HL-60 (cell line): ENCODE measurements around the gene DAB2.
A peak's percentile ranks its signal among the peaks of the same experiment; 100 is the strongest.

Source experiments
- DNase-seq, 2 experiments: peaks; one replicate each; pipeline ENCODE4 v3.0.0-alpha.2; 2010 to 2020; ENCODE audit warnings: low read depth in 1 of 2, low spot score in 1 of 2
- H3K27ac ChIP-seq: fragments of 250-450 bp; sonication (Bioruptor Pico); replicated peaks from 2 replicates; pipeline ENCODE4 v1.5.1; 2020; ENCODE audit warnings: mild to moderate bottlenecking, moderate library complexity
- H3K27me3 ChIP-seq: fragments of 250-450 bp; sonication (Bioruptor Pico); 2 replicates; pipeline ENCODE4 v1.5.1; 2021; ENCODE audit warnings: mild to moderate bottlenecking, moderate library complexity; ENCODE audit not compliant: insufficient read depth, poor library complexity, severe bottlenecking
- H3K4me3 ChIP-seq: replicated peaks from 2 replicates; pipeline ENCODE4 v1.5.1; 2011; ENCODE audit warnings: mild to moderate bottlenecking, control low read depth, low read length; ENCODE audit not compliant: insufficient read depth
- CTCF ChIP-seq: IDR thresholded peaks from one replicate; pipeline ENCODE4 v1.5.1; 2011; ENCODE audit warnings: low read length, control low read depth, inconsistent platforms; ENCODE audit not compliant: insufficient read depth
- GABPA ChIP-seq: IDR thresholded peaks from 2 replicates; pipeline ENCODE4 v1.6.1; 2012; ENCODE audit warnings: low read depth
- POLR2AphosphoS5 ChIP-seq: IDR thresholded peaks from 2 replicates; pipeline ENCODE4 v1.6.1; 2012; ENCODE audit warnings: low read depth
- REST ChIP-seq: IDR thresholded peaks from 2 replicates; pipeline ENCODE4 v1.6.1; 2012; ENCODE audit warnings: low read depth; ENCODE audit not compliant: insufficient replicate concordance
- SPI1 ChIP-seq: IDR thresholded peaks from 2 replicates; pipeline ENCODE4 v1.6.1; 2012; ENCODE audit warnings: low read depth, mild to moderate bottlenecking, borderline replicate concordance

DAB2 gene

GRCh38 chr5:39422036-39422606, 2.7 kb downstream of the DAB2 start:
- peaks cover 13% of the 10 kb centered on the region for H3K27me3 ChIP-seq
- no peak overlapping the region for H3K27ac ChIP-seq
- H3K4me3 ChIP-seq = no peak overlapping the region
- TF ChIP-seq POLR2AphosphoS5 (no peak), SPI1 (no peak), CTCF (no peak), REST (no peak), GABPA (no peak)
- no peak for DNase-seq

GRCh38 chr5:39420482-39421145, 4.2 kb downstream of the DAB2 start:
- H3K27ac ChIP-seq = no peak overlapping the region
- H3K27me3 ChIP-seq = peaks cover 13% of the 10 kb centered on the region
- no peak overlapping the region for H3K4me3 ChIP-seq
- TF ChIP-seq POLR2AphosphoS5 (no peak), CTCF (no peak), GABPA (no peak), REST (no peak), SPI1 (no peak)
- peak in 1 of 2 experiments; percentile 16 for DNase-seq

DNA sequence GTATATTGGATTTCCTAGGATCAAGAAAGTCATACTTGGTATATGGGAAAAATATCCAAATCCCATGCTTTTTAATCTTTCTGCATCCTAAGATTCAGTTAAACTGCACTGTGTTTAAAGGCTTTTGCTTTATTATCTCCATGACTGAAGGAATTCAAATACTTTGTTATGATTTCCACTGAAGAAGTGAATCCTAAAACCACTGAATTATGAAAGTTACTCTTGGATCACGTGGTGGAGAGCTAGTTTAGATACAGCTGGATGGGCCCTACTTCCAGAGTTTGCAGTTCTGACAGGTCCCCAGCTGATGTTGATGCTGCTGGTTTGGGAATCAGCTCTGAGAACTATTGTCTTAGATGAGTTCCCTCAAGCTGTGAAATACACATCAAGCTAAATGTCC, 5.0 kb downstream of the DAB2 start:
- H3K4me3 ChIP-seq = no peak overlapping the region

More for the DNA sequence above, 5.0 kb downstream of the DAB2 start:
- no peak overlapping the region for H3K27ac ChIP-seq
- H3K27me3 ChIP-seq = peaks cover 10% of the 10 kb centered on the region
- no peak for DNase-seq
- TF ChIP-seq POLR2AphosphoS5 (no peak), SPI1 (no peak), GABPA (no peak), REST (no peak), CTCF (no peak)
